ENCODE measurements around the gene DDIT4L. TPM values are rescaled to one million over a fixed set of nuclear protein-coding genes. Genes with fewer than 3 reads are reported as not detected.
"Not testable (repeated sequence)": the region's sequence is repeated elsewhere in the genome, so short reads cannot be mapped to it uniquely, and the experiment has no call there.

DDIT4L gene
- total and polyA plus RNA-seq, 9 donors, result 1.1 to 9.3 (median 5.0) TPM

DNA sequence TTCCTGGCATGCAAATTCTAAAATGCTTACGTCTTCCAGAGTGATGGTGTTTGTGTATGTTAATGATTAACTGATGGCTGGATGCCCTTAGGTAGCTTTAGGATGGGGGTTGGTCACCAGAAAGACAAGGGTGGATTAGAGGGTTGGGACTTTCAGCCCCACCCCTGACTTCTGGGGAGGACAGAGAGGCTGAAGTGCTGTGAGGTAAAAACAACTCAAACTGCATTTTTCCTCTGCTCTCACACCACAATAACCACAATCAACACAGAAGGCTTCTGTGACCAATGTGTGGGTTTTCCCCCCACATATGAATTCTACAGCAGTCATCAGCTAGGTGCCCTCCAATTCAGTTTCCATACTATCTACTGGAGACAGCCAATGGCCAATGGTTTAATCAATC is 18.7 kb upstream of the DDIT4L start:
- H3K36me3 ChIP-seq, result no peaks in the 10 kb centered on the region
- no peaks in the 10 kb centered on the region for H3K9me3 ChIP-seq
- WGBS, 3 donors, result 35 to 45% (median 43%) methylated on average over 1 of the region's 1 CpG
- no peak overlapping the region for H3K4me3 ChIP-seq
- TF ChIP-seq, protein P1, sequence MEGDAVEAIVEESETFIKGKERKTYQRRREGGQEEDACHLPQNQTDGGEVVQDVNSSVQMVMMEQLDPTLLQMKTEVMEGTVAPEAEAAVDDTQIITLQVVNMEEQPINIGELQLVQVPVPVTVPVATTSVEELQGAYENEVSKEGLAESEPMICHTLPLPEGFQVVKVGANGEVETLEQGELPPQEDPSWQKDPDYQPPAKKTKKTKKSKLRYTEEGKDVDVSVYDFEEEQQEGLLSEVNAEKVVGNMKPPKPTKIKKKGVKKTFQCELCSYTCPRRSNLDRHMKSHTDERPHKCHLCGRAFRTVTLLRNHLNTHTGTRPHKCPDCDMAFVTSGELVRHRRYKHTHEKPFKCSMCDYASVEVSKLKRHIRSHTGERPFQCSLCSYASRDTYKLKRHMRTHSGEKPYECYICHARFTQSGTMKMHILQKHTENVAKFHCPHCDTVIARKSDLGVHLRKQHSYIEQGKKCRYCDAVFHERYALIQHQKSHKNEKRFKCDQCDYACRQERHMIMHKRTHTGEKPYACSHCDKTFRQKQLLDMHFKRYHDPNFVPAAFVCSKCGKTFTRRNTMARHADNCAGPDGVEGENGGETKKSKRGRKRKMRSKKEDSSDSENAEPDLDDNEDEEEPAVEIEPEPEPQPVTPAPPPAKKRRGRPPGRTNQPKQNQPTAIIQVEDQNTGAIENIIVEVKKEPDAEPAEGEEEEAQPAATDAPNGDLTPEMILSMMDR (IDR thresholded peaks at IDR 0.05), result no peak
- TF ChIP-seq EP300 (IDR thresholded peaks at IDR 0.05) (no peak), POLR2A (IDR thresholded peaks at IDR 0.05) (no peak)
- H3K27ac ChIP-seq, result no peak overlapping the region
- no peak for DNase-seq
- intact Hi-C loops (cut with DNase I), result no loop called here
- H3K4me1 ChIP-seq (ENCODE audit: insufficient read depth), result no peaks in the 10 kb centered on the region
- H3K27me3 ChIP-seq, result no peaks in the 10 kb centered on the region

DNA sequence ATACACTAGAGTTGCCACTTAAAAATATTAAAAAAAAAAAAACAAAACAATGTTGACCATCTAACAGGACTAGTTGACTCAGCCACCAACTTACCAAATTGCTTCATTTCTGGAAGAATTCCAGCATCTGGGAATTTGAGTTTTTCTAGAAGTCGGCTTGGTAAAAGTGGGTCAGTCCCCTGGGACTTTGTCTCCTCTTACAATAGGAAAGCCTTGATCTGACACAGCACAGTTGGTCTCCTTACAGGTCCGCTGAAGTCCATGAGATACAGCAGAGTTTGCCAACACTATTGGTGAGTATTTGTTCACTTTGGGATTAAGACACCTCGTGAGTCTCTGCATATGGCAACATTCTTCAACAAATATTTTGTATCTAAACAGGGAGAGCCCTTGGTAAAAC is 18.2 kb upstream of the DDIT4L start:
- WGBS, 3 donors, result 80 to 88% (median 83%) methylated on average over 3 of the region's 3 CpGs
- TF ChIP-seq EP300 (IDR thresholded peaks at IDR 0.05), result no peak
- no peak for TF ChIP-seq POLR2A (IDR thresholded peaks at IDR 0.05)
- TF ChIP-seq, protein P1 (IDR thresholded peaks at IDR 0.05), result no peak
- Histone ChIP-seq H3K9me3 (no peaks in the 10 kb centered on the region), H3K4me1 (ENCODE audit: insufficient read depth) (no peaks in the 10 kb centered on the region), H3K27ac (no peak overlapping the region), H3K36me3 (no peaks in the 10 kb centered on the region), H3K27me3 (no peaks in the 10 kb centered on the region), H3K4me3 (no peak overlapping the region)
- intact Hi-C loops (cut with DNase I), result no loop called here
- no peak for DNase-seq

DNA sequence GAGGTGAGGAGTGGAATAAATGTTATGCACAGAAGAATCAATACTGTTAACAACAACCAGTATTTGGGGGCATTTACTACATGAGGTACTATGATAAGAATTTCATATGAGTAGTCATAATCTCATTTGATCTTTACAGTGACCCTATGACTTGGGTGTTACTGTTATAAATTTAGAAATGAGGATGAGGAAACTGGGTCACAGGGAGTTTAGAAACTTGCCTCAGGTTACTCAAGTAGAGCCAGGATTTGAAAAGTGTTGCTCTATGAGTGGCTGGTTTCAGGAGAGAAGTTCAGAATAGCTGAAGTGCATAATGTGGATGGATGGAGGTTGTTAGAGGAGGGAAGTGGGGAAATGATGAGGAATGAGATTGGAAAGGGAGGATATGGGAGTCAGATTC is 16.6 kb upstream of the DDIT4L start:
- no peaks in the 10 kb centered on the region for H3K36me3 ChIP-seq
- no peaks in the 10 kb centered on the region for H3K4me1 ChIP-seq (ENCODE audit: insufficient read depth)
- TF ChIP-seq POLR2A (IDR thresholded peaks at IDR 0.05) (no peak), EP300 (IDR thresholded peaks at IDR 0.05) (no peak)
- TF ChIP-seq, protein P1 (IDR thresholded peaks at IDR 0.05), result no peak
- no peak overlapping the region for H3K4me3 ChIP-seq
- intact Hi-C loops (cut with DNase I), result no loop called here
- no peak for DNase-seq
- no peaks in the 10 kb centered on the region for H3K9me3 ChIP-seq
- H3K27me3 ChIP-seq, result no peaks in the 10 kb centered on the region
- H3K27ac ChIP-seq, result no peak overlapping the region

DNA sequence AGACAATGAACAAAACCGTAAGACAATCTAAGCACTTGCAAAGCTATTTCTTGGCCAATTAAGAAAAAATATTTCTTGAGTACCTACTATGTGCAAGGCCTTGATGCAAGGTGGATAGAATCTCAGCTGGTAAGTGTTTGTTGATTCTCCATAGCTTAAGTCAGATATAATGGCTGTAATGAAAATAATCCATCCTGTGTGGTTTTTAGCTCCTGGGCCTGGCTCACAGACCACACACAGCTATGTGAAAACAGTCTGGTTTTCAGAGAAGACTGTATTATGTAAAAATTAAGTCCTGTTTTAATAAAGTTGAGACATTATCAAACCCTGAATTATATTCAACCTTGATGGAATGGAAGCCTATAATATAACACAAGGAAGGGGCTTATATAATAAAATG is 7.8 kb upstream of the DDIT4L start:
- H3K27me3 ChIP-seq, result no peaks in the 10 kb centered on the region
- H3K4me1 ChIP-seq (ENCODE audit: insufficient read depth), result no peaks in the 10 kb centered on the region
- H3K27ac ChIP-seq, result no peak overlapping the region
- no peaks in the 10 kb centered on the region for H3K36me3 ChIP-seq
- intact Hi-C loops (cut with DNase I), result no loop called here
- no peaks in the 10 kb centered on the region for H3K9me3 ChIP-seq
- no peak for DNase-seq
- 88 to 95% (median 93%) methylated on average over 1 of the region's 1 CpG for WGBS, 3 donors
- no peak overlapping the region for H3K4me3 ChIP-seq
- TF ChIP-seq POLR2A (IDR thresholded peaks at IDR 0.05) (no peak), EP300 (IDR thresholded peaks at IDR 0.05) (no peak)
- TF ChIP-seq, protein P1 (IDR thresholded peaks at IDR 0.05), result no peak

DNA sequence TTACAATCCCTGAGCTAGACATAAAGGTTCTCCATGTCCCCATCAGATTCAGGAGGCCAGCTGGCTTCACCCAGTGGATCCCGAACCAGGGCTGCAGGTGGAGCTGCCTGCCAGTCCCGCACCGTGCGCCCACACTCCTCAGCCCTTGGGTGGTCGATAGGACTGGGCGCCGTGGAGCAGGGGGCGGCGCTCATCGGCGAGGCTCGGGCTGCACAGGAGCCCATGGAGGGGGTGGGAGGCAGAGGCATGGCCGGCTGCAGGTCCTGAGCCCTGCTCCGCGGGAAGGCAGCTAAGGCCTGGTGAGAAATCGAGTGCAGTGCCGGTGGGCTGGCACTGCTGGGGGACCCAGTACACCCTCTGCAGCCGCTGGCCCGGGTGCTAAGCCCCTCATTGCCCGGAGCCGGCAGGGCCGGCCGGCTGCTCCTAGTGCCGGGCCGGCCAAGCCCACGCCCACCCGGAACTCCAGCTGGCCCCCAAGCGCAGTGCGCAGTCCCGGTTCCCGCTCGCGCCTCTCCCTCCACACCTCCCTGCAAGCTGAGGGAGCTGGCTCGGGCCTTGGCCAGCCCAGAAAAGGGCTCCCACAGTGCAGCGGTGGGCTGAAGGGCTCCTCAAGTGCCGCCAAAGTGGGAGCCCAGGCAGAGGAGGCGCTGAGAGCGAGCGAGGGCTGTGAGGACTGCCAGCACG is 6.3 kb upstream of the DDIT4L start:
- H3K27me3 ChIP-seq; H3K36me3 ChIP-seq; DNase-seq; H3K4me1 ChIP-seq (ENCODE audit: insufficient read depth); H3K4me3 ChIP-seq; H3K9me3 ChIP-seq; H3K27ac ChIP-seq; intact Hi-C loops (cut with DNase I): not testable (repeated sequence)
- WGBS, 3 donors, result 90 to 94% (median 93%) methylated on average over 33 to 40 of the region's 40 CpGs
